WERI-Rb-1 (cell line): ENCODE results near the gene KLK15.

Source experiments
- DNase-seq: peaks from one replicate; pipeline ENCODE4 v3.0.0-alpha.2; 2020
- H3K27ac ChIP-seq: fragments of 250-450 bp; sonication (Bioruptor Pico); 2 replicates; pipeline ENCODE4 v1.5.1; 2020; ENCODE audit warnings: mild to moderate bottlenecking, moderate library complexity
- H3K27me3 ChIP-seq: fragments of 250-450 bp; sonication (Bioruptor Pico); 2 replicates; pipeline ENCODE4 v1.5.1; 2021; ENCODE audit warnings: mild to moderate bottlenecking, low read depth, moderate library complexity; ENCODE audit not compliant: insufficient read depth, severe bottlenecking
- H3K36me3 ChIP-seq: fragments of 250-450 bp; sonication (Bioruptor Pico); 2 replicates; pipeline ENCODE4 v1.5.1; 2020; ENCODE audit warnings: mild to moderate bottlenecking, moderate library complexity
- H3K4me3 ChIP-seq: 2 replicates; pipeline ENCODE4 v1.5.1; 2011; ENCODE audit warnings: low read depth, mild to moderate bottlenecking, control low read depth, low read length
- H3K9me3 ChIP-seq: fragments of 250-450 bp; sonication (Bioruptor Pico); 2 replicates; pipeline ENCODE4 v1.5.1; 2021; ENCODE audit warnings: mild to moderate bottlenecking, moderate library complexity; ENCODE audit not compliant: severe bottlenecking
- CTCF ChIP-seq: IDR thresholded peaks from 2 replicates; pipeline ENCODE4 v1.5.1; 2011; ENCODE audit warnings: low read depth, mild to moderate bottlenecking, control low read depth, inconsistent platforms, low read length

Gene KLK15

GRCh38 chr19:50831026-50831396 lies 2.4 kb downstream of the KLK15 start:
- Histone ChIP-seq H3K4me3 (no peak overlapping the region), H3K9me3 (peaks cover 8% of the 10 kb centered on the region), H3K36me3 (no peaks in the 10 kb centered on the region), H3K27me3 (peaks cover 11% of the 10 kb centered on the region), H3K27ac (no peak overlapping the region)
- DNase-seq, result no peak
- no peak for TF ChIP-seq CTCF

DNA sequence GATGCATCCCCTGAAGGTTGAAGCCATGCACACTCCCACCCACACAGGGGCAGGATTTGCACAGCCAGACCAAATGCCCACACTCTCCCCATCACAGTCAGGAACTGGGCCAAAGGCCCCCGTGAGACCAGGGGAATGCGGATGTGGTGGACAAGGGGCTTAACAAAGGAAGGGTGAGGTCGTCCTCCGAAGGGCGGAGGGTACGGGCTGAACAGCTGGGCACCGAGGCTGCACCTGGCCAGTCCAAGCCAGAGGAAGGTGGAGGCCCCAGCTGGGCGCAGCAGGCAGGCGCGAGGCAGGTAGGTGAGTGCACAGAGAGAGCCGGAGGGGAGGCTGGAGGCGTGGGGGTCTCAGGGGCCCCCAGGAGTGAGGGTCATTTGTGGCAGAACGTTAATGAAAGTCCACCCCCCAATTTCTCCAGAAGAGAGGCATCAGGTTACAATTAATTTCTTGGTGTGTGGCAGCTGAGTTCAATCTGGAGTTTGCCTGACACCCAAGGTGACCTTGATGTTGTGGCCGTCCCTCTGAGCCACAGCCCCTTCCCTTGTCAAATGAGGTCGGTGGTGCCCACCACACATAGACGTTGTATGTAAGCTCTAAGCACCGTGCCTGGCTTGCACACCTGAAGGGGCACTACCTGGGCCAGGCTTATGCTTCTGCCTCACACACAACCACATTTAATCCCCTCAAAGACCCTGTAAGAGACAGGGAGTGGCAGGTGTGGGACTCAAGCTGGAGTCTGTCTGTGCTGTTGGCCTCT lies 2.9 kb downstream of the KLK15 start:
- H3K36me3 ChIP-seq, result no peaks in the 10 kb centered on the region
- no peak for TF ChIP-seq CTCF
- H3K27ac ChIP-seq, result no peak overlapping the region
- peaks cover 8% of the 10 kb centered on the region for H3K9me3 ChIP-seq
- peaks cover 12% of the 10 kb centered on the region for H3K27me3 ChIP-seq
- no peak overlapping the region for H3K4me3 ChIP-seq
- no peak for DNase-seq

DNA sequence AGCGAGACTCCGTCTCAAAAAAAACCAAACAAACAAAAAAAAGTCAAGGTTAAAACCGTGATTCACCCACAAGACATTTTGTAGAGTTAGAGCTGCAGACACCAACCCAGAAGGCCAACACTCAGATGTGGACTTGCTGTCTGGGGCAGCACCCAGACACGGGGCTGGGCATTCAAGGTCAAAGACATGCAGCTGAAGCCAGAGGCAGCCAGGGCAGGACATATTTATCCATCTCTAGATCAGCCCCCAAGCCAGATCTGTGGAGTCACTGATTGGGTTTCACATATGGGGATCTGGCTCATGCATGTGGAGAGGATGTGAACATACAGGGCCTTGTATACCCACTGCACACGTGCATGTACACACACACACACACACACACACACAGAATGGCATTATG lies 3.6 kb downstream of the KLK15 start:
- no peak for DNase-seq
- Histone ChIP-seq H3K4me3 (no peak overlapping the region), H3K36me3 (no peaks in the 10 kb centered on the region), H3K27ac (no peak overlapping the region), H3K9me3 (peaks cover 8% of the 10 kb centered on the region), H3K27me3 (peaks cover 12% of the 10 kb centered on the region)
- no peak for TF ChIP-seq CTCF

GRCh38 chr19:50827476-50827875 lies 5.9 kb downstream of the KLK15 start:
- Histone ChIP-seq H3K9me3 (peaks cover 5% of the 10 kb centered on the region), H3K4me3 (no peak overlapping the region), H3K27me3 (peaks cover 15% of the 10 kb centered on the region), H3K27ac (no peak overlapping the region), H3K36me3 (no peaks in the 10 kb centered on the region)
- no peak for TF ChIP-seq CTCF
- no peak for DNase-seq

- TF ChIP-seq CTCF, result no peak
- Histone ChIP-seq H3K27ac (no peak overlapping the region), H3K36me3 (no peaks in the 10 kb centered on the region), H3K9me3 (peaks cover 5% of the 10 kb centered on the region), H3K27me3 (peaks cover 15% of the 10 kb centered on the region), H3K4me3 (no peak overlapping the region)
- no peak for DNase-seq
Measured at GRCh38 chr19:50826492-50827240, 6.7 kb downstream of the KLK15 start.
